H9 (cell line): ENCODE data around the gene CNIH2. TPM values are rescaled to one million over a fixed set of nuclear protein-coding genes. Genes with fewer than 3 reads are reported as not detected.

Experiments used
- DNase-seq: peaks from one replicate; pipeline ENCODE4 v3.0.0-alpha.2; 2017
- H2AFZ ChIP-seq: one replicate; pipeline ENCODE4 v1.6.1; 2013; ENCODE audit warnings: mild to moderate bottlenecking, low read length, control low read depth, moderate library complexity
- H2AK5ac ChIP-seq: 2 replicates; pipeline ENCODE4 v1.6.1; 2013; ENCODE audit warnings: low read length, control low read depth, mixed read lengths; ENCODE audit not compliant: insufficient read length
- H2BK120ac ChIP-seq: one replicate; pipeline ENCODE4 v1.6.1; 2013; ENCODE audit warnings: low read depth, mild to moderate bottlenecking, low read length, control low read depth, inconsistent platforms; ENCODE audit not compliant: poor library complexity, severe bottlenecking
- H2BK12ac ChIP-seq: 2 replicates; pipeline ENCODE4 v1.6.1; 2013; ENCODE audit warnings: low read length, control low read depth, mixed read lengths, low read depth; ENCODE audit not compliant: insufficient read length
- H2BK15ac ChIP-seq: 2 replicates; pipeline ENCODE4 v1.6.1; 2013; ENCODE audit warnings: low read depth, low read length, control low read depth
- H2BK20ac ChIP-seq: one replicate; pipeline ENCODE4 v1.6.1; 2013; ENCODE audit warnings: low read depth, mild to moderate bottlenecking, low read length, control low read depth, inconsistent platforms; ENCODE audit not compliant: poor library complexity, severe bottlenecking
- H2BK5ac ChIP-seq: 2 replicates; pipeline ENCODE4 v1.6.1; 2013; ENCODE audit warnings: low read length, control low read depth, mixed read lengths; ENCODE audit not compliant: insufficient read length
- H3K14ac ChIP-seq: 2 replicates; pipeline ENCODE4 v1.6.1; 2013; ENCODE audit warnings: low read length, control low read depth; ENCODE audit not compliant: insufficient read depth
- H3K18ac ChIP-seq: 2 replicates; pipeline ENCODE4 v1.6.1; 2013; ENCODE audit warnings: low read depth, mild to moderate bottlenecking, mixed read lengths, low read length, control low read depth; ENCODE audit not compliant: insufficient read length
- H3K23ac ChIP-seq: 2 replicates; pipeline ENCODE4 v1.6.1; 2013; ENCODE audit warnings: low read length, control low read depth, mixed read lengths, low read depth; ENCODE audit not compliant: insufficient read length
- H3K23me2 ChIP-seq: 2 replicates; pipeline ENCODE4 v1.6.1; 2013; ENCODE audit warnings: low read depth, mild to moderate bottlenecking, mixed read lengths, low read length, control low read depth; ENCODE audit not compliant: insufficient read length, poor library complexity, severe bottlenecking
- H3K27ac ChIP-seq: 2 replicates; pipeline ENCODE4 v1.5.1; 2013; ENCODE audit warnings: low read length, control low read depth, mixed read lengths, low read depth; ENCODE audit not compliant: insufficient read length
- H3K27me3 ChIP-seq: 2 replicates; pipeline ENCODE4 v1.6.1; 2013; ENCODE audit warnings: low read length, control low read depth, inconsistent platforms; ENCODE audit not compliant: insufficient read depth
- H3K4ac ChIP-seq: 2 replicates; pipeline ENCODE4 v1.6.1; 2013; ENCODE audit warnings: low read depth, mild to moderate bottlenecking, control low read depth, inconsistent platforms, low read length, moderate library complexity
- H3K4me1 ChIP-seq: 2 replicates; pipeline ENCODE4 v1.6.1; 2013; ENCODE audit warnings: low read length, control low read depth, inconsistent platforms; ENCODE audit not compliant: insufficient read depth
- H3K4me2 ChIP-seq: 2 replicates; pipeline ENCODE4 v1.6.1; 2013; ENCODE audit warnings: low read length, control low read depth, mixed read lengths; ENCODE audit not compliant: insufficient read length, insufficient read depth
- H3K56ac ChIP-seq: 2 replicates; pipeline ENCODE4 v1.6.1; 2013; ENCODE audit warnings: low read depth, mild to moderate bottlenecking, mixed read lengths, low read length, control low read depth; ENCODE audit not compliant: insufficient read length
- H3K79me1 ChIP-seq: 2 replicates; pipeline ENCODE4 v1.6.1; 2013; ENCODE audit warnings: low read depth, mild to moderate bottlenecking, moderate library complexity, low read length, control low read depth, inconsistent platforms; ENCODE audit not compliant: insufficient read depth, poor library complexity, severe bottlenecking
- H3K79me2 ChIP-seq: 2 replicates; pipeline ENCODE4 v1.6.1; 2013; ENCODE audit warnings: low read length, control low read depth, inconsistent platforms; ENCODE audit not compliant: insufficient read depth
- H3K9ac ChIP-seq: 2 replicates; pipeline ENCODE4 v1.6.1; 2013; ENCODE audit warnings: low read length, control low read depth, mixed read lengths; ENCODE audit not compliant: insufficient read length; ENCODE audit errors: extremely low read depth
- H3K9me3 ChIP-seq: one replicate; pipeline ENCODE4 v1.6.1; 2013; ENCODE audit warnings: low read depth, low read length, inconsistent platforms; ENCODE audit not compliant: control insufficient read depth
- H3T11ph ChIP-seq: one replicate; pipeline ENCODE4 v1.6.1; 2013; ENCODE audit warnings: mild to moderate bottlenecking, low read length, control low read depth, inconsistent platforms
- H4K20me1 ChIP-seq: one replicate; pipeline ENCODE4 v1.6.1; 2013; ENCODE audit not compliant: control insufficient read depth, insufficient read length, insufficient read depth
- H4K5ac ChIP-seq: 2 replicates; pipeline ENCODE4 v1.6.1; 2013; ENCODE audit warnings: low read depth, mild to moderate bottlenecking, mixed read lengths, low read length, control low read depth; ENCODE audit not compliant: insufficient read length
- H4K8ac ChIP-seq: replicated peaks from 2 replicates; pipeline ENCODE4 v1.6.1; 2013; ENCODE audit warnings: low read length, control low read depth, mixed read lengths, low read depth; ENCODE audit not compliant: insufficient read length
- H4K91ac ChIP-seq: 2 replicates; pipeline ENCODE4 v1.6.1; 2013; ENCODE audit warnings: low read depth, mild to moderate bottlenecking, moderate library complexity, mixed read lengths, low read length, control low read depth; ENCODE audit not compliant: insufficient read length
- H3K27ac Mint-ChIP-seq, 3 experiments: 2 replicates in 2 of 3; 3 replicates in 1 of 3; pipeline ENCODE4 v1.8.0; 2020 to 2021; ENCODE audit warnings: mixed read lengths in 3 of 3, mild to moderate bottlenecking in 1 of 3, moderate library complexity in 1 of 3
- H3K27me3 Mint-ChIP-seq: 2 replicates; pipeline ENCODE4 v1.8.0; 2021; ENCODE audit warnings: low read depth, mild to moderate bottlenecking, moderate library complexity, mixed read lengths
- H3K36me3 Mint-ChIP-seq, 3 experiments: 2 replicates in 2 of 3; 3 replicates in 1 of 3; pipeline ENCODE4 v1.8.0; 2020 to 2021; ENCODE audit warnings: low read depth in 3 of 3, mixed read lengths in 3 of 3; ENCODE audit not compliant: insufficient read depth in 1 of 3
- H3K4me1 Mint-ChIP-seq, 2 experiments: 2 replicates each; pipeline ENCODE4 v1.8.0; 2020; ENCODE audit warnings: mixed read lengths in 2 of 2
- H3K4me3 Mint-ChIP-seq, 2 experiments: 2 replicates in 1 of 2; 3 replicates in 1 of 2; pipeline ENCODE4 v1.8.0; 2020 to 2021; ENCODE audit warnings: mild to moderate bottlenecking in 2 of 2, mixed read lengths in 2 of 2, moderate library complexity in 1 of 2
- H3K9me3 Mint-ChIP-seq, 2 experiments: 2 replicates in 1 of 2; 3 replicates in 1 of 2; pipeline ENCODE4 v1.8.0; 2020; ENCODE audit warnings: mild to moderate bottlenecking in 2 of 2, mixed read lengths in 2 of 2, moderate library complexity in 1 of 2
- CTCF ChIP-seq: fragments of 200-600 bp; sonication (generic); conservative IDR thresholded peaks from 3 replicates; pipeline ENCODE4 v1.8.0; 2021; ENCODE audit warnings: antibody characterized with exemption, mild to moderate bottlenecking
- WGBS: extraction: QIAGEN DNeasy Blood & Tissue Kit; methylation state at CpG from one replicate; pipeline ENCODE4 v1.1.7; 2013; ENCODE audit warnings: missing lambda C conversion rate, low lambda C conversion rate, mixed read lengths; ENCODE audit not compliant: insufficient read length; ENCODE audit errors: extremely low coverage; 5-methylcytosine and 5-hydroxymethylcytosine counted together
- total RNA-seq: library from RNA; stranded (reverse); gene quantifications from 2 replicates; pipeline ENCODE4 v1.2.1, GENCODE V29; 2021

CNIH2 gene
- total RNA-seq, 1 experiment from 2014 or later = 12.0 TPM

GRCh38 chr11:66309475-66309874, 31.5 kb downstream of the CNIH2 start:
- H3K4me2 ChIP-seq = no peak overlapping the region
- no peaks in the 10 kb centered on the region for H3K27me3 ChIP-seq
- H4K91ac ChIP-seq = no peak overlapping the region
- H2AK5ac ChIP-seq = no peak overlapping the region
- no peaks in the 10 kb centered on the region for H3K36me3 Mint-ChIP-seq
- no peaks in the 10 kb centered on the region for H3K79me1 ChIP-seq
- no peak overlapping the region for H3K27ac Mint-ChIP-seq
- H3K56ac ChIP-seq = no peak overlapping the region
- H3K4ac ChIP-seq = no peak overlapping the region
- no peaks in the 10 kb centered on the region; a peak in 1 of 5 replicates for H3K9me3 Mint-ChIP-seq
- peaks cover 10 to 19% of the 10 kb centered on the region in 2 experiments for H3K4me1 Mint-ChIP-seq
- H4K8ac ChIP-seq = no peak overlapping the region
- H3K27me3 Mint-ChIP-seq = peaks cover 16% of the 10 kb centered on the region
- DNase-seq = no peak
- H2BK5ac ChIP-seq = no peak overlapping the region
- no peak overlapping the region for H3K23ac ChIP-seq
- no CpG with 5 or more reads among the region's 3 CpGs for WGBS
- no peak overlapping the region for H3K18ac ChIP-seq
- no peak overlapping the region for H4K5ac ChIP-seq
- H2BK15ac ChIP-seq = no peak overlapping the region
- H3K27ac ChIP-seq = no peak overlapping the region
- peaks cover 12% of the 10 kb centered on the region for H3K23me2 ChIP-seq
- H3K14ac ChIP-seq = no peak overlapping the region
- H2BK12ac ChIP-seq = no peak overlapping the region
- no peak overlapping the region for H3T11ph ChIP-seq
- H3K9me3 ChIP-seq = no peaks in the 10 kb centered on the region
- no peaks in the 10 kb centered on the region for H4K20me1 ChIP-seq
- TF ChIP-seq CTCF = no peak
- H3K79me2 ChIP-seq = no peaks in the 10 kb centered on the region
- H2BK120ac ChIP-seq = no peak overlapping the region
- no peak overlapping the region for H2BK20ac ChIP-seq
- no peaks in the 10 kb centered on the region for H3K4me1 ChIP-seq
- H3K9ac ChIP-seq = no peak overlapping the region
- H3K4me3 Mint-ChIP-seq = no peak overlapping the region
- H2AFZ ChIP-seq = no peak overlapping the region
